Measurements from ENCODE around the gene REC114. TPM values are rescaled to one million over a fixed set of nuclear protein-coding genes. Genes with fewer than 3 reads are reported as not detected.

REC114 gene
- total and polyA plus RNA-seq, 2 donors (not counting 3 experiments of a cell fraction or from before 2014, with no cell fraction given) = not detected

DNA sequence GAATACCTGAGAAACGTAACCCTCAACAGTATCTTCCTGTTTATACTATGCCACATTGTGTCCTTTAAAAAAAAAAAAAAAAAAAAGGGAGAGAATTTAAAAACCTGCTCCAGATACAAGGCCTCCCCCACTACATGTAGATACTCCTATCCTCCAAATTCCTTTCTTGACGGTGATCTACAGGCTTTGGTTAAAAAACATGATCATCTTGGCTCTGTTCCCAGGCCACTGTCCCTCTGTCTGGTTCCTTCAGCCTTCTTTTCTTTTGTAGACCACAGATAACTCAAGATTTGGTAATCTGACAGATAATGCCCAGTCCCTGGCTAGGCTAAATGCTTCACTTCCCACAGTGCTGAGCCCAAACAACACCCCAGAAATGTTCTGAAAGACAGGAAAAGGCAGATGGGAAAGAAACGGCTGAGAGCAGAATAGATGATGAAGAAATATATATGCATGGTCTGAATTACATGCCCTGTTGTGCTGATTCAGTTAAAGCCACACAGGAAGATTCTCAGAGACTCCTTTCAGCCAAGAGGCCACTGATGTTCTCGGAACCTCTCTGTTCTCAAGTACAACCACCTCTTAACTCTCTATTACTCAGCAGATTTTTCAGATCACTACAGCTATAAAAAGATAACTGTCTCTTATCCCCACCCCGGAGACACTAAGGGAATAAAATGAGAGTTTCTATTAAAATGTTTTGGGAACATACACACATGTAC lies 141.9 kb downstream of the REC114 start:
- Histone ChIP-seq H3K9ac (replicated peaks; ENCODE audit: extremely low read depth, insufficient read depth, low read length) (no peak overlapping the region), H3K4me2 (ENCODE audit: insufficient read depth, low read length) (no peak overlapping the region), H3K4me1 (ENCODE audit: control insufficient read depth, extremely low read depth, insufficient read depth, low read length) (no peaks in the 10 kb centered on the region), H3K27ac (ENCODE audit: insufficient read depth, low read depth, low read length) (no peak overlapping the region), H2AFZ (ENCODE audit: low read depth, low read length) (no peak overlapping the region), H3K36me3 (ENCODE audit: control insufficient read depth in 2 of 2, extremely low read depth in 1 of 2, insufficient read depth in 2 of 2, low read length in 2 of 2) (peaks cover 9 to 22% of the 10 kb centered on the region in 2 experiments), H3K9me1 (replicated peaks; ENCODE audit: control insufficient read depth, extremely low read depth, insufficient read depth, low read length) (no peaks in the 10 kb centered on the region), H3K4me3 (replicated peaks in 1 of 3; ENCODE audit: insufficient read depth in 1 of 3, low read depth in 1 of 3, low read length in 3 of 3) (no peak overlapping the region), H4K20me1 (replicated peaks; ENCODE audit: control insufficient read depth, extremely low read depth, insufficient read depth, low read length) (no peaks in the 10 kb centered on the region), H3K79me2 (ENCODE audit: control insufficient read depth, insufficient read depth, low read length) (no peaks in the 10 kb centered on the region), H3K9me3 (replicated peaks; ENCODE audit: control insufficient read depth, insufficient read depth, low read length) (no peaks in the 10 kb centered on the region), H3K27me3 (ENCODE audit: control insufficient read depth in 2 of 2, insufficient read depth in 2 of 2, low read length in 2 of 2) (no peaks in the 10 kb centered on the region)
- TF ChIP-seq POLR2A (IDR thresholded peaks at IDR 0.05; ENCODE audit: low read depth, low read length) (no peak), CTCF (IDR thresholded peaks at IDR 0.05; ENCODE audit: extremely low read depth in 1 of 2, insufficient read depth in 1 of 2, low read depth in 1 of 2, low read length in 2 of 2) (no peak), POLR2AphosphoS5 (IDR thresholded peaks at IDR 0.05; ENCODE audit: insufficient read depth, low read depth, low read length) (no peak), JUN (IDR thresholded peaks at IDR 0.05; ENCODE audit: borderline replicate concordance, insufficient read depth, insufficient read length, low read depth) (no peak), FOS (IDR thresholded peaks at IDR 0.05; ENCODE audit: borderline replicate concordance, insufficient read depth, low read length) (no peak), GATA2 (IDR thresholded peaks at IDR 0.05; ENCODE audit: insufficient read depth, insufficient read length, low read depth, low read length) (no peak), MYC (IDR thresholded peaks at IDR 0.05; ENCODE audit: low read depth, low read length) (no peak), EZH2 (IDR thresholded peaks at IDR 0.05; ENCODE audit: borderline replicate concordance, low read depth, low read length, severe bottlenecking) (no peak)
- TF ChIP-seq, protein P1, sequence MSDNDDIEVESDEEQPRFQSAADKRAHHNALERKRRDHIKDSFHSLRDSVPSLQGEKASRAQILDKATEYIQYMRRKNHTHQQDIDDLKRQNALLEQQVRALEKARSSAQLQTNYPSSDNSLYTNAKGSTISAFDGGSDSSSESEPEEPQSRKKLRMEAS (IDR thresholded peaks at IDR 0.05; ENCODE audit: insufficient read depth, insufficient read length) = no peak
- POLR2A ChIA-PET = no interaction called here
- dilution Hi-C loops (cut with MboI; ENCODE audit: extremely low pct_ligation_motif_present, low sequenced_read_pairs) (no loop called here), intact Hi-C loops (cut with micrococcal nuclease) (no loop called here)
- FAIRE-seq (no peak), DNase-seq (ENCODE audit: low read depth, low spot score) (no peak)
- CTCF ChIA-PET = interaction anchor here (0.7 kb wide), 2 partner anchors 20 to 51 kb away, joined by 3 read pairs; no protein-coding TSS in a partner anchor
- no TSS peak for BruUV-seq (replicated peaks)
